ENCODE measurements around the gene PRSS35. TPM values are rescaled to one million over a fixed set of nuclear protein-coding genes. Genes with fewer than 3 reads are reported as not detected.
"Not testable (repeated sequence)": the region's sequence is repeated elsewhere in the genome, so short reads cannot be mapped to it uniquely, and the experiment has no call there.

The PRSS35 gene
- not detected for total RNA-seq
- long read RNA-seq, result 0 reads

- intact Hi-C loops (cut with DNase I, micrococcal nuclease), result loop anchor here (5.0 to 10.0 kb wide), 3 partner anchors 95 to 290 kb away; no protein-coding TSS in a partner anchor
- ATAC-seq (peak; percentile 92), DNase-seq (peak in 1 of 2 donors; percentile 58)
Observed at GRCh38 chr6:83511901-83512681, at the start of gene PRSS35. TSS of gene PRSS35 (plus strand) at chr6:83512534. CDS start at chr6:83523442, 10,908 bp downstream.

- ATAC-seq (peak; percentile 57), DNase-seq (peak in 1 of 2 donors; percentile 33)
- intact Hi-C loops (cut with DNase I, micrococcal nuclease), result no loop called here
Observed at GRCh38 chr6:83463886-83464285, 48.4 kb upstream of the PRSS35 start.

- ATAC-seq (peak; percentile 95), DNase-seq (peak; percentile 9 to 38)
Observed at GRCh38 chr6:83464381-83465140, 47.8 kb upstream of the PRSS35 start.

GRCh38 chr6:83466328-83466727 lies 46.0 kb upstream of the PRSS35 start:
- intact Hi-C loops (cut with DNase I, micrococcal nuclease), result no loop called here
- ATAC-seq, result no peak
- DNase-seq, result no peak

More at GRCh38 chr6:83464381-83465140, 47.8 kb upstream of the PRSS35 start:
- intact Hi-C loops (cut with DNase I, micrococcal nuclease), result no loop called here

GRCh38 chr6:83467620-83468036 lies 44.7 kb upstream of the PRSS35 start:
- intact Hi-C loops (cut with DNase I, micrococcal nuclease), result no loop called here
- DNase-seq (peak; percentile 18 to 30), ATAC-seq (no peak)

GRCh38 chr6:83470001-83470400 lies 42.3 kb upstream of the PRSS35 start:
- no peak for ATAC-seq

GRCh38 chr6:83470587-83470986 lies 41.7 kb upstream of the PRSS35 start:
- no peak for ATAC-seq
- DNase-seq, result no peak
- intact Hi-C loops (cut with DNase I, micrococcal nuclease), result no loop called here

More at GRCh38 chr6:83470001-83470400, 42.3 kb upstream of the PRSS35 start:
- intact Hi-C loops (cut with DNase I, micrococcal nuclease), result no loop called here
- no peak for DNase-seq

- DNase-seq (no peak), ATAC-seq (no peak)
- intact Hi-C loops (cut with DNase I, micrococcal nuclease), result no loop called here
Observed at GRCh38 chr6:83472767-83473166, 39.6 kb upstream of the PRSS35 start.

- intact Hi-C loops (cut with DNase I, micrococcal nuclease), result no loop called here
- ATAC-seq, result peak; percentile 92
- no peak for DNase-seq
Observed at GRCh38 chr6:83474309-83474708, 38.0 kb upstream of the PRSS35 start.

- ATAC-seq (no peak), DNase-seq (no peak)
- intact Hi-C loops (cut with DNase I, micrococcal nuclease), result no loop called here
Observed at GRCh38 chr6:83476971-83477370, 35.4 kb upstream of the PRSS35 start.

GRCh38 chr6:83479389-83479788 lies 32.9 kb upstream of the PRSS35 start:
- no peak for DNase-seq
- no peak for ATAC-seq
- intact Hi-C loops (cut with DNase I, micrococcal nuclease), result no loop called here

- DNase-seq, result no peak
- ATAC-seq, result no peak
- intact Hi-C loops (cut with DNase I, micrococcal nuclease), result no loop called here
Observed at GRCh38 chr6:83480470-83480869, 31.9 kb upstream of the PRSS35 start.

GRCh38 chr6:83481938-83482337 lies 30.4 kb upstream of the PRSS35 start:
- ATAC-seq; intact Hi-C loops (cut with DNase I, micrococcal nuclease); DNase-seq: not testable (repeated sequence)

GRCh38 chr6:83488448-83488847 lies 23.9 kb upstream of the PRSS35 start:
- ATAC-seq, result no peak
- no peak for DNase-seq
- intact Hi-C loops (cut with DNase I, micrococcal nuclease), result no loop called here

- ATAC-seq, result no peak
- no peak for DNase-seq
- intact Hi-C loops (cut with DNase I, micrococcal nuclease), result no loop called here
Observed at GRCh38 chr6:83488861-83489260, 23.5 kb upstream of the PRSS35 start.

GRCh38 chr6:83490217-83490807 lies 22.0 kb upstream of the PRSS35 start:
- no peak for DNase-seq
- intact Hi-C loops (cut with DNase I, micrococcal nuclease), result no loop called here
- no peak for ATAC-seq

- DNase-seq (no peak), ATAC-seq (no peak)
- intact Hi-C loops (cut with DNase I, micrococcal nuclease), result no loop called here
Observed at GRCh38 chr6:83505356-83505755, 7.0 kb upstream of the PRSS35 start.

- ATAC-seq (peak; percentile 40), DNase-seq (no peak)
- intact Hi-C loops (cut with DNase I, micrococcal nuclease), result no loop called here
Observed at GRCh38 chr6:83509441-83509840, 2.9 kb upstream of the PRSS35 start.

GRCh38 chr6:83510791-83511190 lies 1.5 kb upstream of the PRSS35 start:
- intact Hi-C loops (cut with DNase I, micrococcal nuclease), result loop anchor here (5.0 to 10.0 kb wide), 3 partner anchors 93 to 288 kb away; no protein-coding TSS in a partner anchor
- DNase-seq (no peak), ATAC-seq (no peak)
